SK-N-SH (cell line): ENCODE measurements around the gene PTH2. TPM values are rescaled to one million over a fixed set of nuclear protein-coding genes. Genes with fewer than 3 reads are reported as not detected.
A peak's percentile ranks its signal among the peaks of the same experiment; 100 is the strongest.

Experiments
- CTCF ChIA-PET: fragments of 300-600, 350-600 bp; formaldehyde crosslinking; extraction: SDS; loops from one replicate; lab custom pipeline; 2021; lab: Yijun Ruan, JAX
- POLR2A ChIA-PET: fragments of 350-600 bp; sonication (Branson Sonifier 250); formaldehyde crosslinking; extraction: SDS; loops from one replicate; lab custom pipeline; 2020; ENCODE audit warnings: antibody characterized with exemption, inconsistent platforms; lab: Yijun Ruan, JAX
- DNase-seq: peaks from one replicate; pipeline ENCODE4 v3.0.0; 2012
- H2AFZ ChIP-seq: fragments of 200-600 bp; sonication (generic); 2 replicates; pipeline ENCODE4 v1.8.1; 2016; ENCODE audit warnings: antibody characterized with exemption, mild to moderate bottlenecking, low read depth
- H3F3A ChIP-seq: fragments of 200-600 bp; sonication (generic); replicated peaks from 2 replicates; pipeline ENCODE3; 2016; ENCODE audit warnings: antibody characterized with exemption, mild to moderate bottlenecking; ENCODE audit not compliant: insufficient read depth
- H3K27ac ChIP-seq, 2 experiments: fragments of 200-500 bp in 1 of 2; fragments of 200-600 bp in 1 of 2; sonication (Bioruptor generic) in 1 of 2; sonication (generic), shearing (Covaris generic) in 1 of 2; 2 replicates each; pipeline versions ENCODE4 v1.5.1 to v1.6.1; 2014 to 2016; ENCODE audit warnings: low read depth in 2 of 2, inconsistent platforms in 1 of 2, low read length in 1 of 2, mild to moderate bottlenecking in 1 of 2, mixed read lengths in 1 of 2
- H3K27me3 ChIP-seq: fragments of 200-600 bp; sonication (generic), shearing (Covaris generic); 2 replicates; pipeline ENCODE4 v1.6.1; 2016; ENCODE audit warnings: mixed run types; ENCODE audit not compliant: insufficient read depth
- H3K36me3 ChIP-seq, 2 experiments: fragments of 200-500 bp in 1 of 2; fragments of 200-600 bp in 1 of 2; sonication (Bioruptor generic) in 1 of 2; sonication (generic) in 1 of 2; replicated peaks in 1 of 2; 2 replicates each; pipeline versions ENCODE3 to v1.5.1; 2014 to 2016; ENCODE audit warnings: low read length in 1 of 2, mild to moderate bottlenecking in 1 of 2; ENCODE audit not compliant: insufficient read depth in 2 of 2, control insufficient read depth in 1 of 2
- H3K4me1 ChIP-seq, 2 experiments: fragments of 200-500 bp in 1 of 2; fragments of 200-600 bp in 1 of 2; sonication (Bioruptor generic) in 1 of 2; sonication (generic), shearing (Covaris generic) in 1 of 2; 2 replicates each; pipeline versions ENCODE4 v1.5.1 to v1.6.1; 2014 to 2016; ENCODE audit warnings: low read depth in 1 of 2, low read length in 1 of 2, mixed run types in 1 of 2; ENCODE audit not compliant: insufficient read depth in 2 of 2, control insufficient read depth in 1 of 2
- H3K4me2 ChIP-seq: fragments of 200-600 bp; sonication (generic), shearing (Covaris generic); 2 replicates; pipeline ENCODE4 v1.6.1; 2017; ENCODE audit warnings: mixed run types
- H3K4me3 ChIP-seq, 2 experiments: fragments of 200-500 bp in 1 of 2; fragments of 200-600 bp in 1 of 2; sonication (Bioruptor generic) in 1 of 2; sonication (generic), shearing (Covaris generic) in 1 of 2; 2 replicates each; pipeline versions ENCODE4 v1.5.1 to v1.8.1; 2014 to 2016; ENCODE audit warnings: low read depth in 2 of 2, inconsistent platforms in 1 of 2, low read length in 1 of 2, mild to moderate bottlenecking in 1 of 2, mixed read lengths in 1 of 2, moderate library complexity in 1 of 2
- H3K79me2 ChIP-seq: fragments of 200-600 bp; sonication (generic); 2 replicates; pipeline ENCODE4 v1.8.1; 2017; ENCODE audit warnings: mild to moderate bottlenecking; ENCODE audit not compliant: insufficient read depth
- H3K9ac ChIP-seq: fragments of 200-600 bp; sonication (generic); 2 replicates; pipeline ENCODE4 v1.6.1; 2017; ENCODE audit warnings: mixed run types
- H3K9me2 ChIP-seq: fragments of 200-600 bp; sonication (generic); 2 replicates; pipeline ENCODE4 v1.6.1; 2017; ENCODE audit warnings: mixed run types
- H3K9me3 ChIP-seq: fragments of 200-600 bp; sonication (generic); 2 replicates; pipeline ENCODE4 v1.6.1; 2017; ENCODE audit warnings: mixed run types, mild to moderate bottlenecking, moderate library complexity
- H4K20me1 ChIP-seq: fragments of 200-600 bp; sonication (generic); 2 replicates; pipeline ENCODE4 v1.6.1; 2017; ENCODE audit warnings: mild to moderate bottlenecking, mixed run types; ENCODE audit not compliant: insufficient read depth
- CHD2 ChIP-seq: fragments of 150-350 bp; IDR thresholded peaks from 2 replicates; pipeline ENCODE4 v1.6.1; 2018; ENCODE audit warnings: low read length; ENCODE audit not compliant: partially characterized antibody
- ELF1 ChIP-seq: IDR thresholded peaks from 2 replicates; pipeline ENCODE4 v1.4.0; 2012
- EP300 ChIP-seq, 2 experiments: IDR thresholded peaks; 2 replicates each; pipeline versions ENCODE4 v1.4.0 to v1.6.1; 2012; ENCODE audit warnings: borderline replicate concordance in 1 of 2, low read depth in 1 of 2, low read length in 1 of 2
- EZH2phosphoT487 ChIP-seq: fragments of 200-600 bp; sonication (generic); IDR thresholded peaks from 2 replicates; pipeline ENCODE4 v1.6.1; 2017; ENCODE audit warnings: low read depth, mixed run types, mild to moderate bottlenecking, antibody characterized with exemption, moderate library complexity, borderline replicate concordance
- FOXJ3 ChIP-seq: sonication (generic); formaldehyde crosslinking; IDR thresholded peaks from 2 replicates; pipeline ENCODE4 v1.5.1; 2020; ENCODE audit warnings: mild to moderate bottlenecking, missing genetic modification reagents
- GABPA ChIP-seq: IDR thresholded peaks from 2 replicates; pipeline ENCODE4 v1.4.0; 2012; ENCODE audit warnings: low read depth, mild to moderate bottlenecking
- IRF3 ChIP-seq: fragments of 150-350 bp; IDR thresholded peaks from 2 replicates; pipeline ENCODE4 v1.6.1; 2016; ENCODE audit warnings: mild to moderate bottlenecking, low read depth, low read length
- JUND ChIP-seq: IDR thresholded peaks from 2 replicates; pipeline ENCODE4 v1.4.0; 2012
- MEF2A ChIP-seq: IDR thresholded peaks from 2 replicates; pipeline ENCODE4 v1.4.0; 2012; ENCODE audit warnings: low read depth, borderline replicate concordance
- MXI1 ChIP-seq: IDR thresholded peaks from 2 replicates; pipeline ENCODE4 v1.6.1; 2012; ENCODE audit warnings: mild to moderate bottlenecking, low read depth, low read length, improper control_type of control experiment
- NFIC ChIP-seq: IDR thresholded peaks from 2 replicates; pipeline ENCODE4 v1.4.0; 2012; ENCODE audit warnings: borderline replicate concordance
- NRF1 ChIP-seq: IDR thresholded peaks from 2 replicates; pipeline ENCODE4 v1.6.1; 2012; ENCODE audit warnings: low read depth, mild to moderate bottlenecking, low read length
- PBX3 ChIP-seq: IDR thresholded peaks from 2 replicates; pipeline ENCODE4; 2012
- RCOR1 ChIP-seq: fragments of 150-350 bp; IDR thresholded peaks from 2 replicates; pipeline ENCODE4 v1.6.1; 2017; ENCODE audit warnings: antibody characterized with exemption, low read length
- SMC3 ChIP-seq: IDR thresholded peaks from 2 replicates; pipeline ENCODE4 v1.6.1; 2012; ENCODE audit warnings: low read depth, low read length, improper control_type of control experiment
- TCF12 ChIP-seq: IDR thresholded peaks from 2 replicates; pipeline ENCODE4 v1.4.0; 2012
- YY1 ChIP-seq: IDR thresholded peaks from 2 replicates; pipeline ENCODE4 v1.4.0; 2012; ENCODE audit warnings: low read depth, mild to moderate bottlenecking
- WGBS: methylation state at CpG from one replicate; pipeline ENCODE4 v1.1.6; 2017; ENCODE audit warnings: low lambda C conversion rate; 5-methylcytosine and 5-hydroxymethylcytosine counted together
- polyA plus RNA-seq, 3 experiments: library from polyadenylated mRNA; depleted of rRNA; stranded (reverse); fragments of >200 nt; gene quantifications; 2 replicates each; pipeline ENCODE4 v1.2.3, GENCODE V29; 2012

Gene PTH2
- polyA plus RNA-seq, 1 of the 3 experiments (the other 2 are of a cell fraction): not detected

DNA sequence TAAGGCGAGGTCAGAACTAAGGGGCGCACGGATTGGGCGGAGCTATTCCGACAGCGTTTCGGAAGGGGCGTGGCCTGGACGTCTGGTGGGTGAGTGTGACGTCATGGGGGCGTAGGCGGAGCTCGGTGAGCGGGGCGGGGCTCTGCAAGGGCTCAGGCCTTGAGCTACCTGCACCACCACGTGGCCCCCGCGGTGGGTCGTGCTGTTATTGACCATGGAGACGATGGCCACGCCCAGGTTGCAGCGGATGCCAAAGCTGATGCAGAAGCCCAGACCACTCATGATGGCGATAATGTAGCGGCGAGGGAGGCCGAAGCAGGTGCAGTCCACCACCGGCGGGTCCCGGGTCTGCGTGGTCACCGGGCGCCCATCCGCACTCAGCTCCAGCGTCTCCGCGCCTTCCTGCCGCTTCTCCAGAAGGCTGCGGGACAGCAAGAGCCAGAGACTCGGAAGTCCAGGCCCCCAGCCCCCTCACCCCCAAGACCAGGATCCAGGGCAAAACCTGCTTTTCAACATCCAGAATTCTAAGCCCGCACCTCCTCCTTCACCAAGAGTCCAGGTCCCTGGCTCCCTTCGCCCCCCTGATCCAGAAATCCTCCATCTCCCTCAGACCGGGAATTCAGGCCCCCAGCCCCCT, 13.3 kb upstream of the PTH2 start:
- no peaks in the 10 kb centered on the region for H3K9me3 ChIP-seq
- H3K4me3 ChIP-seq: peak overlapping the region in 1 of 2 experiments; percentile 21; a peak in 1 of 4 replicates
- CTCF ChIA-PET: interaction anchor here (1.0 to 3.7 kb wide), 7 partner anchors 6 to 45 kb away, joined by 3 to 36 read pairs (median 6); partner anchors contain the start of gene PTH2
- DNase-seq: peak; percentile 84
- H3K79me2 ChIP-seq: no peaks in the 10 kb centered on the region
- no peak overlapping the region for H3K27ac ChIP-seq
- H3K9me2 ChIP-seq: no peaks in the 10 kb centered on the region
- WGBS: 10% methylated on average over 37 of the region's 42 CpGs
- H4K20me1 ChIP-seq: no peaks in the 10 kb centered on the region
- no peak for TF ChIP-seq YY1
- TF ChIP-seq CHD2: no peak
- TF ChIP-seq EZH2phosphoT487: no peak
- no peak for TF ChIP-seq FOXJ3 (CRISPR knock-in tag)
- 0 out of 2 replicates have a peak, but pooled peaks have one; percentile 25 for TF ChIP-seq MXI1
- TF ChIP-seq JUND: no peak
- POLR2A ChIA-PET: no interaction called here
- H3K4me1 ChIP-seq: peaks cover 0 to 21% of the 10 kb centered on the region in 2 experiments; a peak in 1 of 4 replicates
- H3K36me3 ChIP-seq: no peaks in the 10 kb centered on the region
- no peak overlapping the region for H3K4me2 ChIP-seq
- no peak overlapping the region for H3K9ac ChIP-seq
- no peak overlapping the region for H2AFZ ChIP-seq
- H3F3A ChIP-seq: peaks cover 9% of the 10 kb centered on the region
- H3K27me3 ChIP-seq: peaks cover 93% of the 10 kb centered on the region

GRCh38 chr19:49435670-49436069, 12.4 kb upstream of the PTH2 start:
- H3K9me3 ChIP-seq: no peaks in the 10 kb centered on the region
- H3K27me3 ChIP-seq: peaks cover 96% of the 10 kb centered on the region
- no peak overlapping the region for H3K27ac ChIP-seq
- TF ChIP-seq JUND (no peak), TCF12 (no peak), RCOR1 (no peak)
- TF ChIP-seq, all 33 proteins: peak for 0
- H3K4me2 ChIP-seq: no peak overlapping the region
- no peaks in the 10 kb centered on the region for H3K36me3 ChIP-seq
- CTCF ChIA-PET: interaction anchor here (1.5 to 3.7 kb wide), 6 partner anchors 7 to 44 kb away, joined by 3 to 36 read pairs (median 7); partner anchors contain the start of gene PTH2
- H3K79me2 ChIP-seq: no peaks in the 10 kb centered on the region
- WGBS: 84% methylated on average over 10 of the region's 10 CpGs
- DNase-seq: no peak
- H3F3A ChIP-seq: peaks cover 7% of the 10 kb centered on the region
- H3K4me3 ChIP-seq: no peak overlapping the region
- POLR2A ChIA-PET: no interaction called here
- H4K20me1 ChIP-seq: no peaks in the 10 kb centered on the region
- H3K4me1 ChIP-seq: peaks cover 0 to 15% of the 10 kb centered on the region in 2 experiments; a peak in 1 of 4 replicates
- no peak overlapping the region for H3K9ac ChIP-seq
- H3K9me2 ChIP-seq: no peaks in the 10 kb centered on the region
- no peak overlapping the region for H2AFZ ChIP-seq

- Histone ChIP-seq H3K9me3 (no peaks in the 10 kb centered on the region), H3K4me3 (no peak overlapping the region), H3K9me2 (no peaks in the 10 kb centered on the region), H3K4me1 (peaks cover 0 to 10% of the 10 kb centered on the region in 2 experiments; a peak in 1 of 4 replicates), H3K27ac (no peak overlapping the region), H3F3A (peaks cover 4% of the 10 kb centered on the region), H3K79me2 (no peaks in the 10 kb centered on the region), H3K27me3 (peaks cover 95% of the 10 kb centered on the region), H3K9ac (no peak overlapping the region), H3K4me2 (no peak overlapping the region), H2AFZ (no peak overlapping the region), H4K20me1 (no peaks in the 10 kb centered on the region), H3K36me3 (no peaks in the 10 kb centered on the region)
- TF ChIP-seq MEF2A (no peak), NRF1 (no peak), SMC3 (no peak), NFIC (no peak), PBX3 (peak; percentile 31; the same call in 1 of the 2 replicates), ELF1 (no peak), IRF3 (peak; percentile 22; the same call in 1 of the 2 replicates), GABPA (no peak), EP300 (IDR thresholded peaks at IDR 0.05; ENCODE audit: borderline replicate concordance in 1 of 2, low read depth in 1 of 2, low read length in 1 of 2) (no peak), CHD2 (no peak)
- ChIA-PET POLR2A (no interaction called here), CTCF (interaction anchor here (1.6 to 3.7 kb wide), 5 partner anchors 8 to 44 kb away, joined by 3 to 36 read pairs (median 8); partner anchors contain the start of gene PTH2)
- peak; percentile 67 for DNase-seq
- 64% methylated on average over 18 of the region's 18 CpGs for WGBS
Observed at GRCh38 chr19:49434907-49435583, 11.8 kb upstream of the PTH2 start.
